ENCODE measurements around the gene CCL18.
"Not testable (repeated sequence)": the region's sequence is repeated elsewhere in the genome, so short reads cannot be mapped to it uniquely, and the experiment has no call there.

The CCL18 gene

GRCh38 chr17:36063786-36064541, at the start of gene CCL18:
TSS of gene CCL18 (plus strand) at chr17:36064272. CDS start at chr17:36064343, 71 bp downstream.
- Histone ChIP-seq H3K36me3 (ENCODE audit: control insufficient read depth, insufficient read depth, low read length) (no peaks in the 10 kb centered on the region), H3K4me1 (ENCODE audit: control insufficient read depth, insufficient read depth, low read length) (no peaks in the 10 kb centered on the region), H3K4me3 (ENCODE audit: low read length) (no peak within 1 kb of the TSS), H3K27me3 (ENCODE audit: control insufficient read depth, insufficient read depth, low read length) (no peaks in the 10 kb centered on the region), H3K9ac (ENCODE audit: low read length) (no peak within 1 kb of the TSS), H3K27ac (ENCODE audit: low read depth, low read length) (no peak within 1 kb of the TSS)

GRCh38 chr17:36014946-36015345, 49.1 kb upstream of the CCL18 start:
- H3K27me3 ChIP-seq (ENCODE audit: control insufficient read depth, insufficient read depth, low read length), result no peaks in the 10 kb centered on the region

GRCh38 chr17:36015895-36016294, 48.2 kb upstream of the CCL18 start:
- not testable (repeated sequence) for H3K27ac ChIP-seq (ENCODE audit: low read depth, low read length); H3K9ac ChIP-seq (ENCODE audit: low read length); H3K4me1 ChIP-seq (ENCODE audit: control insufficient read depth, insufficient read depth, low read length); H3K36me3 ChIP-seq (ENCODE audit: control insufficient read depth, insufficient read depth, low read length); H3K4me3 ChIP-seq (ENCODE audit: low read length); H3K27me3 ChIP-seq (ENCODE audit: control insufficient read depth, insufficient read depth, low read length)

More at GRCh38 chr17:36014946-36015345, 49.1 kb upstream of the CCL18 start:
- Histone ChIP-seq H3K9ac (ENCODE audit: low read length) (no peak overlapping the region), H3K4me1 (ENCODE audit: control insufficient read depth, insufficient read depth, low read length) (no peaks in the 10 kb centered on the region), H3K27ac (ENCODE audit: low read depth, low read length) (no peak overlapping the region), H3K36me3 (ENCODE audit: control insufficient read depth, insufficient read depth, low read length) (no peaks in the 10 kb centered on the region), H3K4me3 (ENCODE audit: low read length) (no peak overlapping the region)

- Histone ChIP-seq H3K36me3 (ENCODE audit: control insufficient read depth, insufficient read depth, low read length) (no peaks in the 10 kb centered on the region), H3K9ac (ENCODE audit: low read length) (no peak overlapping the region), H3K27ac (ENCODE audit: low read depth, low read length) (no peak overlapping the region), H3K27me3 (ENCODE audit: control insufficient read depth, insufficient read depth, low read length) (no peaks in the 10 kb centered on the region), H3K4me3 (ENCODE audit: low read length) (no peak overlapping the region), H3K4me1 (ENCODE audit: control insufficient read depth, insufficient read depth, low read length) (no peaks in the 10 kb centered on the region)
Measured at GRCh38 chr17:36016555-36016954, 47.5 kb upstream of the CCL18 start.

GRCh38 chr17:36017799-36018198, 46.3 kb upstream of the CCL18 start, which contains the start of gene CCL23:
TSS of gene CCL23 (minus strand) at chr17:36017972. CDS start at chr17:36017897, 75 bp downstream.
- H3K4me1 ChIP-seq (ENCODE audit: control insufficient read depth, insufficient read depth, low read length), result no peaks in the 10 kb centered on the region
- H3K27me3 ChIP-seq (ENCODE audit: control insufficient read depth, insufficient read depth, low read length), result no peaks in the 10 kb centered on the region
- no peaks in the 10 kb centered on the region for H3K36me3 ChIP-seq (ENCODE audit: control insufficient read depth, insufficient read depth, low read length)
- H3K9ac ChIP-seq (ENCODE audit: low read length), result no peak within 1 kb of the TSS
- H3K27ac ChIP-seq (ENCODE audit: low read depth, low read length), result no peak within 1 kb of the TSS
- H3K4me3 ChIP-seq (ENCODE audit: low read length), result no peak within 1 kb of the TSS

- no peak overlapping the region for H3K9ac ChIP-seq (ENCODE audit: low read length)
- no peak overlapping the region for H3K4me3 ChIP-seq (ENCODE audit: low read length)
- H3K27ac ChIP-seq (ENCODE audit: low read depth, low read length), result no peak overlapping the region
- H3K27me3 ChIP-seq (ENCODE audit: control insufficient read depth, insufficient read depth, low read length), result no peaks in the 10 kb centered on the region
- no peaks in the 10 kb centered on the region for H3K4me1 ChIP-seq (ENCODE audit: control insufficient read depth, insufficient read depth, low read length)
- H3K36me3 ChIP-seq (ENCODE audit: control insufficient read depth, insufficient read depth, low read length), result no peaks in the 10 kb centered on the region
Measured at GRCh38 chr17:36019423-36019822, 44.6 kb upstream of the CCL18 start.

- no peak overlapping the region for H3K9ac ChIP-seq (ENCODE audit: low read length)
- no peaks in the 10 kb centered on the region for H3K4me1 ChIP-seq (ENCODE audit: control insufficient read depth, insufficient read depth, low read length)
- H3K27me3 ChIP-seq (ENCODE audit: control insufficient read depth, insufficient read depth, low read length), result no peaks in the 10 kb centered on the region
- H3K27ac ChIP-seq (ENCODE audit: low read depth, low read length), result no peak overlapping the region
- H3K4me3 ChIP-seq (ENCODE audit: low read length), result no peak overlapping the region
- no peaks in the 10 kb centered on the region for H3K36me3 ChIP-seq (ENCODE audit: control insufficient read depth, insufficient read depth, low read length)
Measured at GRCh38 chr17:36024106-36024869, 39.8 kb upstream of the CCL18 start.

GRCh38 chr17:36027761-36028160, 36.3 kb upstream of the CCL18 start:
- H3K4me3 ChIP-seq (ENCODE audit: low read length), result no peak overlapping the region
- H3K27me3 ChIP-seq (ENCODE audit: control insufficient read depth, insufficient read depth, low read length), result no peaks in the 10 kb centered on the region
- H3K36me3 ChIP-seq (ENCODE audit: control insufficient read depth, insufficient read depth, low read length), result no peaks in the 10 kb centered on the region
- no peak overlapping the region for H3K9ac ChIP-seq (ENCODE audit: low read length)
- H3K27ac ChIP-seq (ENCODE audit: low read depth, low read length), result no peak overlapping the region
- no peaks in the 10 kb centered on the region for H3K4me1 ChIP-seq (ENCODE audit: control insufficient read depth, insufficient read depth, low read length)

- Histone ChIP-seq H3K27me3 (ENCODE audit: control insufficient read depth, insufficient read depth, low read length) (no peaks in the 10 kb centered on the region), H3K27ac (ENCODE audit: low read depth, low read length) (no peak overlapping the region), H3K36me3 (ENCODE audit: control insufficient read depth, insufficient read depth, low read length) (no peaks in the 10 kb centered on the region), H3K4me1 (ENCODE audit: control insufficient read depth, insufficient read depth, low read length) (no peaks in the 10 kb centered on the region), H3K4me3 (ENCODE audit: low read length) (no peak overlapping the region), H3K9ac (ENCODE audit: low read length) (no peak overlapping the region)
Measured at GRCh38 chr17:36030956-36031355, 33.1 kb upstream of the CCL18 start.

- no peak overlapping the region for H3K9ac ChIP-seq (ENCODE audit: low read length)
- no peak overlapping the region for H3K27ac ChIP-seq (ENCODE audit: low read depth, low read length)
- H3K4me3 ChIP-seq (ENCODE audit: low read length), result no peak overlapping the region
- no peaks in the 10 kb centered on the region for H3K27me3 ChIP-seq (ENCODE audit: control insufficient read depth, insufficient read depth, low read length)
- no peaks in the 10 kb centered on the region for H3K36me3 ChIP-seq (ENCODE audit: control insufficient read depth, insufficient read depth, low read length)
- H3K4me1 ChIP-seq (ENCODE audit: control insufficient read depth, insufficient read depth, low read length), result no peaks in the 10 kb centered on the region
Measured at GRCh38 chr17:36034127-36034526, 29.9 kb upstream of the CCL18 start.

GRCh38 chr17:36036235-36036634, 27.8 kb upstream of the CCL18 start:
- no peak overlapping the region for H3K4me3 ChIP-seq (ENCODE audit: low read length)
- H3K27ac ChIP-seq (ENCODE audit: low read depth, low read length), result no peak overlapping the region
- H3K27me3 ChIP-seq (ENCODE audit: control insufficient read depth, insufficient read depth, low read length), result no peaks in the 10 kb centered on the region
- no peaks in the 10 kb centered on the region for H3K4me1 ChIP-seq (ENCODE audit: control insufficient read depth, insufficient read depth, low read length)
- H3K9ac ChIP-seq (ENCODE audit: low read length), result no peak overlapping the region
- no peaks in the 10 kb centered on the region for H3K36me3 ChIP-seq (ENCODE audit: control insufficient read depth, insufficient read depth, low read length)

GRCh38 chr17:36048066-36048465, 16.0 kb upstream of the CCL18 start:
- H3K27ac ChIP-seq (ENCODE audit: low read depth, low read length), result no peak overlapping the region
- no peak overlapping the region for H3K4me3 ChIP-seq (ENCODE audit: low read length)
- H3K27me3 ChIP-seq (ENCODE audit: control insufficient read depth, insufficient read depth, low read length), result no peaks in the 10 kb centered on the region
- H3K36me3 ChIP-seq (ENCODE audit: control insufficient read depth, insufficient read depth, low read length), result no peaks in the 10 kb centered on the region
- no peak overlapping the region for H3K9ac ChIP-seq (ENCODE audit: low read length)
- no peaks in the 10 kb centered on the region for H3K4me1 ChIP-seq (ENCODE audit: control insufficient read depth, insufficient read depth, low read length)
